Measurements from ENCODE around the gene CHCHD2.
"Not testable (repeated sequence)": the region's sequence is repeated elsewhere in the genome, so short reads cannot be mapped to it uniquely, and the experiment has no call there.

CHCHD2 gene

DNA sequence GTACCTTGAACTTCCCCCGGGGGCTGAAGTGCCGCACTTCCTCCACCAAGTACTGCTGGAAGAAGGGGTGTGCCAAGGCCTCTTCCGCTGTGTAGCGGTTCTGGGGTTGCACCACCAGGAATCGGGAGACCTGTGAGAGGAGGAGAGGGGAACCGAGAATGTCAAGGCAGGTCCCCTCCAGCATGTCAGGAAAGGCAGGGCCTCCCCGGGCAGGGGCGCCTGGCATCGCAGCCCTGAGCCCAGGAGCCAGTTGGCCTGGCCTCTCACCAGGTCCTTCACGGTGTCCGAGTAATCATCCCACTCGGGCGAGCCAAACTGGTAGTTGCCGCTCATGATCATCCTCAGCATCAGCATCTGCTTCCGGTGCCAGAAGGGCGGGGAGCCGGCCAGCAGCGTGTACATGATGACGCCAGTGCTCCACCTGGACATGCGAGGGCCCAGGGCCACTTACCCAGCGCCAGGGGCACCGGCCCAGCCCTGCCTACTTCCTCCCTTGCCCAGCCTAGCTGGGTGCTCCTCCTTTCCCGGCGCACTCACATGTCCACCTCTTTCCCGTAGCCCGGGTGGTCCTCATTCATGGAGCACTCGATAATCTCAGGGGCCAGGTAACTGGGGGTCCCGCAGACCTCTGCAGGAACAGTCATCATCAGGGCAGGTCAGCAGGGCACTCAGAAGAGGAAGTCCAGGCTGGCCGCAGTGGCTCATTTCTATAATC lies 24.5 kb downstream of the CHCHD2 start:
- H2AFZ ChIP-seq (ENCODE audit: low read length): no peak overlapping the region
- no peaks in the 10 kb centered on the region for H3K9me2 ChIP-seq (replicated peaks; ENCODE audit: low read depth, low read length)
- H3K36me3 ChIP-seq (ENCODE audit: insufficient read depth, low read length): peaks cover 15% of the 10 kb centered on the region; the same call in 1 of the 2 replicates
- H3F3A ChIP-seq (ENCODE audit: low read depth): no peaks in the 10 kb centered on the region
- no peaks in the 10 kb centered on the region for H3K4me1 ChIP-seq (ENCODE audit: insufficient read depth, low read length, poor library complexity, severe bottlenecking)
- H3K9ac ChIP-seq (ENCODE audit: low read depth, low read length, poor library complexity, severe bottlenecking): no peak overlapping the region
- H3K4me3 ChIP-seq (ENCODE audit: low read length, poor library complexity, severe bottlenecking): no peak overlapping the region
- TF ChIP-seq EZH2phosphoT487 (IDR thresholded peaks at IDR 0.05; ENCODE audit: borderline replicate concordance): no peak
- TF ChIP-seq, protein P1, sequence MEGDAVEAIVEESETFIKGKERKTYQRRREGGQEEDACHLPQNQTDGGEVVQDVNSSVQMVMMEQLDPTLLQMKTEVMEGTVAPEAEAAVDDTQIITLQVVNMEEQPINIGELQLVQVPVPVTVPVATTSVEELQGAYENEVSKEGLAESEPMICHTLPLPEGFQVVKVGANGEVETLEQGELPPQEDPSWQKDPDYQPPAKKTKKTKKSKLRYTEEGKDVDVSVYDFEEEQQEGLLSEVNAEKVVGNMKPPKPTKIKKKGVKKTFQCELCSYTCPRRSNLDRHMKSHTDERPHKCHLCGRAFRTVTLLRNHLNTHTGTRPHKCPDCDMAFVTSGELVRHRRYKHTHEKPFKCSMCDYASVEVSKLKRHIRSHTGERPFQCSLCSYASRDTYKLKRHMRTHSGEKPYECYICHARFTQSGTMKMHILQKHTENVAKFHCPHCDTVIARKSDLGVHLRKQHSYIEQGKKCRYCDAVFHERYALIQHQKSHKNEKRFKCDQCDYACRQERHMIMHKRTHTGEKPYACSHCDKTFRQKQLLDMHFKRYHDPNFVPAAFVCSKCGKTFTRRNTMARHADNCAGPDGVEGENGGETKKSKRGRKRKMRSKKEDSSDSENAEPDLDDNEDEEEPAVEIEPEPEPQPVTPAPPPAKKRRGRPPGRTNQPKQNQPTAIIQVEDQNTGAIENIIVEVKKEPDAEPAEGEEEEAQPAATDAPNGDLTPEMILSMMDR (conservative IDR thresholded peaks at IDR 0.05; ENCODE audit: low read length): no peak
- no peaks in the 10 kb centered on the region for H3K79me2 ChIP-seq (ENCODE audit: insufficient read depth, low read length)
- H3K9me3 ChIP-seq (ENCODE audit: insufficient read depth, low read depth, low read length): no peaks in the 10 kb centered on the region
- no peak overlapping the region for H3K4me2 ChIP-seq (ENCODE audit: low read depth, low read length, poor library complexity, severe bottlenecking)
- H4K20me1 ChIP-seq (ENCODE audit: insufficient read depth, low read length, poor library complexity, severe bottlenecking): no peaks in the 10 kb centered on the region
- H3K27me3 ChIP-seq (ENCODE audit: insufficient read depth, low read length, poor library complexity, severe bottlenecking): no peaks in the 10 kb centered on the region

DNA sequence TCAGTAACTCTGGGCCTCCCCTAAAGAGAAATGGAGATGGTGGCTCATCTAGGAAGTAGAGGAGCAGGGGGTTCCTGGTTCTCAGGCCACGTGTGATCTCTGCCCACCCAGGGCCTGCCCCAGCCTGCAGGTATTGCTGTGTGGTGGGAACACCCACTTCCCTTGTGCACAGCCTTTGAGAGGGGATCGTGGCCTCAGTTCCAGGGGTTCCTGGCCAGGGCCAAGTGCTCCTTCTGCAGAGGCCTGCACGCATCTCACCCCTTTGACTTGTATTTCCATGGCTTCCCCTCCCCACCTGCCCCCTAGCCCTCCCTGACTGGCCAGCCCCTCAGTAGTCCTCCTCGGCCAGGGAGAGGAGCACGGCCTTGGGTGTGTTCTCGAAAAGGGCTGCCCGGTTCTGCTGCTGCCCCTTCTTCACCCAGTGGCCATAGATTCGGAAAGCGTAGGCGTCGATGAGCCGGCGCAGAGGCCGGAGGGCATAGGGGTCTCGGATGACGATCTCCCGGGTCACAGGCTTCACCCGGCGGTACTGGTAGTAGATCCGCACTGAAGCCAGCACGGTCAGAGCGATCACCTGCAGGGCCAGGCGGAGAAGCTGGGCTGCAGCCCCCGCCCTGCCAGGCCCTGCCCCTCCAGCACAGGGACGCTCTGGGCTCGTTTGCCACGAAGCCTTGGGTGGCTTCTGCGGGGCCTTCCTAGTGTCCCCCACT lies 25.4 kb downstream of the CHCHD2 start:
- H3K9ac ChIP-seq (ENCODE audit: low read depth, low read length, poor library complexity, severe bottlenecking): not testable (repeated sequence)

DNA sequence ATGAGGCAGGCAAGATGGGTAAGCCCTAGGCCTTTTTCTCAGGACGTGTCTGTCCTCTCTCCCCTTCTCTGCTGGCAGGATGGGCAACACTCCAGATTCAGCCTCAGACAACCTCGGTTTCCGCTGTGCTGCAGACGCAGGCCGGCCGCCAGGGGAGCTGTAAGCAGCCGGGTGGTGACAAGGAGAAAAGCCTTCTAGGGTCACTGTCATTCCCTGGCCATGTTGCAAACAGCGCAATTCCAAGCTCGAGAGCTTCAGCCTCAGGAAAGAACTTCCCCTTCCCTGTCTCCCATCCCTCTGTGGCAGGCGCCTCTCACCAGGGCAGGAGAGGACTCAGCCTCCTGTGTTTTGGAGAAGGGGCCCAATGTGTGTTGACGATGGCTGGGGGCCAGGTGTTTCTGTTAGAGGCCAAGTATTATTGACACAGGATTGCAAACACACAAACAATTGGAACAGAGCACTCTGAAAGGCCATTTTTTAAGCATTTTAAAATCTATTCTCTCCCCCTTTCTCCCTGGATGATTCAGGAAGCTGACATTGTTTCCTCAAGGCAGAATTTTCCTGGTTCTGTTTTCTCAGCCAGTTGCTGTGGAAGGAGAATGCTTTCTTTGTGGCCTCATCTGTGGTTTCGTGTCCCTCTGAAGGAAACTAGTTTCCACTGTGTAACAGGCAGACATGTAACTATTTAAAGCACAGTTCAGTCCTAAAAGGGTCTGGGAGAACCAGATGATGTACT lies 26.7 kb downstream of the CHCHD2 start:
- Histone ChIP-seq H3F3A (ENCODE audit: low read depth) (no peaks in the 10 kb centered on the region), H3K4me1 (ENCODE audit: insufficient read depth, low read length, poor library complexity, severe bottlenecking) (no peaks in the 10 kb centered on the region), H3K4me2 (ENCODE audit: low read depth, low read length, poor library complexity, severe bottlenecking) (no peak overlapping the region), H3K27me3 (ENCODE audit: insufficient read depth, low read length, poor library complexity, severe bottlenecking) (no peaks in the 10 kb centered on the region), H3K36me3 (ENCODE audit: insufficient read depth, low read length) (peaks cover 15% of the 10 kb centered on the region; the same call in 1 of the 2 replicates), H3K9me2 (replicated peaks; ENCODE audit: low read depth, low read length) (no peaks in the 10 kb centered on the region), H3K9me3 (ENCODE audit: insufficient read depth, low read depth, low read length) (no peaks in the 10 kb centered on the region), H3K79me2 (ENCODE audit: insufficient read depth, low read length) (no peaks in the 10 kb centered on the region), H2AFZ (ENCODE audit: low read length) (no peak overlapping the region), H3K4me3 (ENCODE audit: low read length, poor library complexity, severe bottlenecking) (no peak overlapping the region), H3K9ac (ENCODE audit: low read depth, low read length, poor library complexity, severe bottlenecking) (no peak overlapping the region), H4K20me1 (ENCODE audit: insufficient read depth, low read length, poor library complexity, severe bottlenecking) (no peaks in the 10 kb centered on the region)
- TF ChIP-seq, protein P1 (conservative IDR thresholded peaks at IDR 0.05; ENCODE audit: low read length): no peak
- TF ChIP-seq EZH2phosphoT487 (IDR thresholded peaks at IDR 0.05; ENCODE audit: borderline replicate concordance): no peak

More for the DNA sequence above, 25.4 kb downstream of the CHCHD2 start:
- not testable (repeated sequence) for H3K9me2 ChIP-seq (replicated peaks; ENCODE audit: low read depth, low read length); H3K4me3 ChIP-seq (ENCODE audit: low read length, poor library complexity, severe bottlenecking); H3K79me2 ChIP-seq (ENCODE audit: insufficient read depth, low read length); H2AFZ ChIP-seq (ENCODE audit: low read length); H3K9me3 ChIP-seq (ENCODE audit: insufficient read depth, low read depth, low read length); H3K4me2 ChIP-seq (ENCODE audit: low read depth, low read length, poor library complexity, severe bottlenecking); H3K27me3 ChIP-seq (ENCODE audit: insufficient read depth, low read length, poor library complexity, severe bottlenecking); H3K4me1 ChIP-seq (ENCODE audit: insufficient read depth, low read length, poor library complexity, severe bottlenecking); H4K20me1 ChIP-seq (ENCODE audit: insufficient read depth, low read length, poor library complexity, severe bottlenecking); H3F3A ChIP-seq (ENCODE audit: low read depth)
- peaks cover 15% of the 10 kb centered on the region; the same call in 1 of the 2 replicates for H3K36me3 ChIP-seq (ENCODE audit: insufficient read depth, low read length)
